CD4-positive, alpha-beta memory T cell (primary cell): ENCODE results near the gene CTDP1. TPM values are rescaled to one million over a fixed set of nuclear protein-coding genes. Genes with fewer than 3 reads are reported as not detected.

Source experiments
- CTCF ChIA-PET: fragments of 350-600 bp; sonication (Branson Sonifier 250); formaldehyde crosslinking; loops from one replicate; lab custom pipeline; 2021; ENCODE audit warnings: inconsistent platforms; ENCODE audit not compliant: partially characterized antibody; lab: Charles Lee
- POLR2A ChIA-PET: fragments of 350-600 bp; sonication (Branson Sonifier 250); formaldehyde crosslinking; loops from one replicate; lab custom pipeline; 2021; ENCODE audit not compliant: partially characterized antibody; lab: Charles Lee
- DNase-seq, 5 donors: peaks; one replicate each; pipeline versions ENCODE4 v3.0.0 to v3.0.0-alpha.2; 2020 to 2022; ENCODE audit warnings: mixed read lengths in 1 of 5
- H3K27ac ChIP-seq: one replicate; pipeline ENCODE4 v1.7.0; 2013; ENCODE audit warnings: low read depth, low read length
- H3K27me3 ChIP-seq: 2 replicates; pipeline ENCODE4 v1.7.0; 2013; ENCODE audit warnings: mild to moderate bottlenecking, low read length, moderate library complexity; ENCODE audit not compliant: insufficient read depth
- H3K36me3 ChIP-seq: 2 replicates; pipeline ENCODE4 v1.7.0; 2013; ENCODE audit warnings: mild to moderate bottlenecking, low read length, moderate library complexity; ENCODE audit not compliant: insufficient read depth
- H3K4me1 ChIP-seq: 2 replicates; pipeline ENCODE4 v1.7.0; 2013; ENCODE audit warnings: mild to moderate bottlenecking, low read length, moderate library complexity; ENCODE audit not compliant: insufficient read depth
- H3K4me3 ChIP-seq, 2 donors: one replicate each; pipeline ENCODE4 v1.7.0; 2013; ENCODE audit warnings: low read length in 2 of 2, mild to moderate bottlenecking in 1 of 2
- H3K9me3 ChIP-seq, 2 donors: one replicate each; pipeline ENCODE4 v1.7.0; 2013; ENCODE audit warnings: low read length in 2 of 2, control low read depth in 1 of 2; ENCODE audit not compliant: control insufficient read depth in 1 of 2
- H3K27ac Mint-ChIP-seq, 7 donors: one replicate each; pipeline ENCODE4 v1.8.0; 2020 to 2021; ENCODE audit warnings: mixed read lengths in 7 of 7, mild to moderate bottlenecking in 6 of 7, inconsistent platforms in 3 of 7, moderate library complexity in 3 of 7
- H3K27me3 Mint-ChIP-seq, 2 donors: one replicate each; pipeline ENCODE4 v1.8.0; 2020 to 2021; ENCODE audit warnings: mixed read lengths in 2 of 2
- H3K36me3 Mint-ChIP-seq, 2 donors: one replicate each; pipeline ENCODE4 v1.8.0; 2020 to 2021; ENCODE audit warnings: mixed read lengths in 2 of 2, inconsistent platforms in 1 of 2, mild to moderate bottlenecking in 1 of 2
- H3K4me1 Mint-ChIP-seq, 4 donors: one replicate each; pipeline ENCODE4 v1.8.0; 2020 to 2021; ENCODE audit warnings: mixed read lengths in 4 of 4, mild to moderate bottlenecking in 1 of 4
- H3K4me3 Mint-ChIP-seq, 8 donors: one replicate each; pipeline ENCODE4 v1.8.0; 2020 to 2021; ENCODE audit warnings: mixed read lengths in 8 of 8, mild to moderate bottlenecking in 7 of 8, moderate library complexity in 6 of 8, inconsistent platforms in 3 of 8
- H3K9me3 Mint-ChIP-seq, 8 donors: one replicate each; pipeline ENCODE4 v1.8.0; 2020 to 2021; ENCODE audit warnings: mixed read lengths in 8 of 8, mild to moderate bottlenecking in 5 of 8, inconsistent platforms in 3 of 8, moderate library complexity in 1 of 8
- intact Hi-C: fragments of 100-400 bp; cut with micrococcal nuclease; formaldehyde crosslinking; loops from one replicate; pipeline ENCODE4 v1.15.1; 2023
- polyA plus RNA-seq, 2 donors: library from polyadenylated mRNA; unstranded; fragments of 300-500 nt; fragmentation: Illumina TruSeq; gene quantifications; one replicate each; pipeline ENCODE4 v1.2.3, GENCODE V29; 2021
- total RNA-seq, 2 experiments: library from RNA; stranded (reverse); gene quantifications; one replicate each; pipeline ENCODE4 v1.2.3, GENCODE V29; 2021

Gene CTDP1
- total and polyA plus RNA-seq, 4 experiments from 2014 or later = 8.5 to 44.5 (median 36.4) TPM

DNA sequence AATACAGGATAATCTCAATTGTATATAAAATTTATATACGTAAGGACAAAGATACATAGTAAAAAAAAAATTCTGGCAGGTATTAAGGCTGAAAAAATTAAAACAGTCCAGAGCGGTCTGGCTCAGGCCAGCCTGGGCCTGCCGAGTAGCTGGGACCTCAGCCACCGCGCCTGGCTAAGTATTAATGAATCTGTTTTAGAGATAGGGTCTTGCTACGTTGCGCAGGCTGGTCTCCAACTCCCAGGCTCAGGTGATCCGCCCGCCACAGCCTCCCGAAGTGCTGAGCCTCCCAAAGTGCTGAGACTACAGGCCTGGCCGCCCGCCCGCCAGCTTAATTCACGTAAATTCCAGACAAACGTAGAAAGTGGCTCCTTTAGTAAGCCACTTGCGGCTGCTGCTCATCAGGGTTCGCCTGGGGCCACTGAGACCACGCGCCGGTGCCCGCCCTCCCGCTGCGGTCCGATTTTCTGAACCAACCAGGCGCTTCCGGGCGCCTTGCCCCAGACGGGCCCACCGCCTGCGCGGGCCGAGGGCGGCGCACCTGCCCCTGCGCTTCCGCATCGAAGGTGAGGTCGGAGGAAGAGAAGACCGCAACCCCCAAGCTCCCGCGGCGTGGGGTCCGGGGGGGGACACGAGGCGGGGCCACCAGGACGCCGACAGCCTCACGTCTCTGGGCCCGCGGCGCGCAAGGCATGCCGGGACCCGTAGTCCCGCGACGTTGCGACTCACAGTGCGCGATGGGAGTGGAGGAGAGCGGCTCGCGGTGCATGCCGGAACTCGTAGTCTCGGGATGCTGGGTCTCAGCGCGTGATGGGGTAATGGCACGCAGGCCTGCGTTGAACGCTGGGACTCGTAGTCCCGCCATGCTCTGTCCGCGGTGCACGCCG is 695 bp upstream of the CTDP1 start:
- DNase-seq = peak; percentile 98 to 99 (median 99)
- Mint-ChIP-seq H3K4me3 (peak overlapping the region; percentile 95 to 100 (median 98)), H3K27me3 (no peaks in the 10 kb centered on the region), H3K9me3 (peaks cover 0 to 2% (median 0%) of the 10 kb centered on the region in 8 donors), H3K36me3 (peaks cover 17 to 33% of the 10 kb centered on the region in 2 donors), H3K27ac (peak overlapping the region; percentile 99 to 100 (median 99)), H3K4me1 (peaks cover 37 to 60% (median 51%) of the 10 kb centered on the region in 4 donors)
- intact Hi-C loops = loop anchor here (1.0 to 2.0 kb wide), 6 partner anchors 156 to 355 kb away; partner anchors contain the start of genes RBFA and TXNL4A
- H3K27ac ChIP-seq = peak overlapping the region; percentile 98
- no peaks in the 10 kb centered on the region for H3K27me3 ChIP-seq
- POLR2A ChIA-PET = interaction anchor here (0.9 to 2.2 kb wide), 10 partner anchors 52 to 610 kb away, joined by 3 to 9 read pairs (median 5); partner anchors contain the start of genes ATP9B, RBFA and SLC66A2
- H3K36me3 ChIP-seq = peaks cover 4% of the 10 kb centered on the region
- H3K9me3 ChIP-seq = no peaks in the 10 kb centered on the region
- CTCF ChIA-PET = no interaction called here
- peak overlapping the region; percentile 75 to 88 for H3K4me3 ChIP-seq
- peaks cover 49% of the 10 kb centered on the region for H3K4me1 ChIP-seq

DNA sequence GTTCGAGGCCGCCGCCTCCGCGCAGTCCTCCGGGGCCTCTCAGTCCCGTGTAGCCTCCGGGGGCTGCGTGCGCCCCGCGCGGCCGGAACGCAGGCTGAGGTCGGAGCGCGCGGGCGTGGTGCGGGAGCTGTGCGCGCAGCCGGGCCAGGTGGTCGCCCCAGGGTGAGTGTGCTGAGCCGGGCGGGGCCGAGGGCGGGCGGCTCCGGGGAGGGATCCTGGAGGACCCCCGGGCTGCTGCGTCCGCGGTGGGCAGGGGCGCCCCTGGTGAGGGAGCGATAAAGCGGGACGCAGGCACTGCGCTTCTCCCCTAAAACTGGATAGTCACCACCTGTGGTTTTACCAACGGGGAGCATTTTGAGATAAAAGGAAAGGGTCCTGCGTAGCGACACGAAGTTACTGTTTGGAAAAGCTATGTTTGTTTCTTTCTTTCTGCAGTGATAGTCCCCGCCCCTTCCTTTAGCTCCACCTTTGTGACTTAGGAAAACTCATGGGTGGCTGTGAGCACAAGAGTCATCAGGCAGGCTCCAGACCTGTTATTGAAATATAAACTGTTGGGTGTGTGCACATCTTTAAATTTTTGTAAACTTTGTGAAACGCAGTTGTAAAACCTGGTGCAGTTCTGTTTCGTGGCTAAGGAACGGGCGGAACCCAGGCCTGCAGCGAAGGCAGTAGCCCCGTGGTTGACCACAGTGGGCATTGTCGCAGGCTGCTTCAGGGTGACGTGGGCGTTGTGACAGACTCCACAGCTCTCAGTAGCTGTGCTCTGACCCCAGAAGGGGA is 687 bp downstream of the CTDP1 start:
- H3K27ac ChIP-seq = peak overlapping the region; percentile 98
- ChIA-PET CTCF (no interaction called here), POLR2A (interaction anchor here (0.7 to 2.2 kb wide), 4 partner anchors 157 to 612 kb away, joined by 3 to 9 read pairs (median 4); partner anchors contain the start of gene ATP9B)
- DNase-seq = peak; percentile 37 to 69 (median 53)
- H3K4me3 Mint-ChIP-seq = peak overlapping the region; percentile 89 to 93 (median 91)
- H3K4me1 Mint-ChIP-seq = peaks cover 48 to 74% (median 64%) of the 10 kb centered on the region in 4 donors
- H3K36me3 ChIP-seq = peaks cover 4% of the 10 kb centered on the region
- peaks cover 63% of the 10 kb centered on the region for H3K4me1 ChIP-seq
- no peaks in the 10 kb centered on the region for H3K9me3 ChIP-seq
- no peaks in the 10 kb centered on the region for H3K27me3 Mint-ChIP-seq
- intact Hi-C loops = no loop called here
- H3K4me3 ChIP-seq = peak overlapping the region; percentile 67 to 88
- H3K27me3 ChIP-seq = no peaks in the 10 kb centered on the region
- H3K9me3 Mint-ChIP-seq = peaks cover 0 to 2% (median 0%) of the 10 kb centered on the region in 8 donors
- H3K36me3 Mint-ChIP-seq = peaks cover 13 to 33% of the 10 kb centered on the region in 2 donors
- H3K27ac Mint-ChIP-seq = peak overlapping the region; percentile 79 to 97 (median 94)

DNA sequence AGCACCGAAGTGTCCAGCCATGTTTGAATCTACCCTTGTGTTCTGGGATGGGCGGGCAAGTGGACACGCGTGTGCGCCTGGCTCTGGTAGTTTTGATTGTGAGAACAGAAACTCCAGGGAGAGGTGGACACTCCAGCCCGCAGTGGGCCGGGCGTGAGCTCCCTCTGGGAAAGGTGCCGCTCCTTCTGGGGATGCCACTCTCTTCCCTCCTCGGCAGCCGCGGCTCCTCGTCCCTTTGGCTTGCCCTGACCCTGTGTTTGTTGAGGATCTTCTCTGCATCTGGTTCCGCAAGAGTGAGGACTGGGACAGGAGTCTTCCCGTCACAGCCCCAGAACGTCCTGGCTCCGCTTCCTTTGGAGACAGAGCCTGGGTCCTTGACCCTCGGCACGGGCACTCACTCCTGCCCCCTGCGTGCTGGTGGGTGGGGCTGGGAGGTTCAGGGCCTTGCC is 1.3 kb downstream of the CTDP1 start:
- Mint-ChIP-seq H3K36me3 (peaks cover 8 to 32% of the 10 kb centered on the region in 2 donors), H3K27ac (peak overlapping the region; percentile 79 to 97 (median 94)), H3K4me1 (peaks cover 54 to 80% (median 69%) of the 10 kb centered on the region in 4 donors), H3K9me3 (peaks cover 0 to 2% (median 0%) of the 10 kb centered on the region in 8 donors), H3K4me3 (peak overlapping the region; percentile 89 to 93 (median 91)), H3K27me3 (no peaks in the 10 kb centered on the region)
- intact Hi-C loops = no loop called here
- peak overlapping the region; percentile 67 to 88 for H3K4me3 ChIP-seq
- ChIA-PET CTCF (no interaction called here), POLR2A (interaction anchor here (0.9 to 2.2 kb wide), 2 partner anchors 157 to 612 kb away, joined by 3 to 9 read pairs; partner anchors contain the start of gene ATP9B)
- H3K4me1 ChIP-seq = peaks cover 67% of the 10 kb centered on the region
- no peaks in the 10 kb centered on the region for H3K27me3 ChIP-seq
- H3K27ac ChIP-seq = peak overlapping the region; percentile 98
- DNase-seq = no peak
- H3K9me3 ChIP-seq = no peaks in the 10 kb centered on the region
- peaks cover 4% of the 10 kb centered on the region for H3K36me3 ChIP-seq

DNA sequence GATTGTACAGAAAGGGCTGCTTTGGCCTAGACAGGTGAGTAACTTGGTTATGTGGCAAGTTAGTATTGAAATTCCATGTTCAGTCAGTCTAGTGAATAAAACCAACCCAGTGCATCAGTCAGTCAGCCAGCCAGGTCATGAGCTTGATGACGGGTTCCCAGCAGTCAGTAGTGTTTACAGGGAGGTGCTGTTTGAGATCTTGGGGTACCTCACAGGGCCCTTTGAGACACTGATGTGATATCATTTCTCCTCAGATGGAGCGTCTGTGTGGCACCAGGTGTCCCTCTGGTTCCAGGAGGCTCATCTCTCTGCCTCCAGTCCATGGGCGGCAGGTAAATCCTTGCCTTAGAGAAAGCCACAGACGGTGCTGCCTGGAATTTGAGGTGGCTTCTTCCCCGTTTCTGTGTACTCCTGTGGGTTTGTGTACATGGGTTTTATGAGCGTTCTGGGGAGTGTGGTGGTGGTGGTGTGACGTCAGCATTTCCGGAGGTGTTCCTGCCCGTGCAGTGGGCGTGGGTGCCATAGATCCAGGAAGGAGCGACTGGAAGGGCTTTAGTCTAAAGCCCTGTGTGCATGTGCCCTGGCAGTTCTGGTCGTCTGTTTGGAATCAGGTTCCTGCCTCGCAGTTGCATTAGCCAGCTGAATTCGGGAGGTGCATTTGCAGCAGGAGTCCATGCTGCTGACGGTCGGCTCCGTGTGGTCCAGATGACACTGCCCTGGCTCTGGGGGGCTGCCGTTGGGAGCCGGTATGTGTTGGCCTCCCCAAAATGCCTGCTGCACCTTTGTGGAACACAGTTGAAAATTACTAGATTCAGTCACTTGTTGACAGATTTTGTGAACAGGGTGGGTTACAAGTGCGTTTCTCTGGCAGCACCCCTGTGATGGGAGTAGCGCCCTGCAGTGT is 2.1 kb downstream of the CTDP1 start:
- Histone ChIP-seq H3K4me3 (peak overlapping the region; percentile 67 to 88), H3K27ac (peak overlapping the region; percentile 98), H3K4me1 (peaks cover 70% of the 10 kb centered on the region), H3K27me3 (no peaks in the 10 kb centered on the region), H3K36me3 (peaks cover 4% of the 10 kb centered on the region), H3K9me3 (no peaks in the 10 kb centered on the region)
- DNase-seq = peak; percentile 67 to 87 (median 78)
- Mint-ChIP-seq H3K9me3 (peaks cover 0 to 2% (median 0%) of the 10 kb centered on the region in 8 donors), H3K4me1 (peaks cover 57 to 86% (median 73%) of the 10 kb centered on the region in 4 donors), H3K27me3 (no peaks in the 10 kb centered on the region), H3K36me3 (peaks cover 10 to 31% of the 10 kb centered on the region in 2 donors), H3K27ac (peak overlapping the region; percentile 79 to 97 (median 94)), H3K4me3 (peak overlapping the region; percentile 89 to 93 (median 91))
- intact Hi-C loops = no loop called here
- ChIA-PET POLR2A (interaction anchor here (1.4 kb wide), 1 partner anchor 306 kb away, joined by 3 read pairs; no protein-coding TSS in a partner anchor), CTCF (no interaction called here)

DNA sequence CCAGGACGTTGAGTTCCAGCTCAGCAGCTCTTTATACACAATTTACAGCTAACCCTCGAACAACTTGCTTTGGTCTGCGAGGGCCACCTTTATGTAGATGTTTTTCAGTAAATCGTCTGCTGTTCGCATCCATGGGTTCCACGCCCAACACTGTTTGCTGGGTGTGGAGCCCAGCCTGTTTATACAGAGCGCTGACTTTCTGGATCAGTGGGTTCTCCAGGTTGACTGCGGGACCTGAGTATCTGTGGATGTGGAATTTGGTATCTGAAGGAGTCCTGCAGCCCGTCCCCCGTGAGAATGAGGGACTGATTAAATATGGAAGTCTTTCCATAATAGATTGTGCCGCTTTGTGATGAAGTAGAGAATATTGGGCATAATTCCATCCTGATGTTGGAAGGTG is 2.9 kb downstream of the CTDP1 start:
- Mint-ChIP-seq H3K9me3 (peaks cover 0 to 2% (median 0%) of the 10 kb centered on the region in 8 donors), H3K27ac (peak overlapping the region; percentile 79 to 97 (median 94)), H3K4me1 (peaks cover 56 to 85% (median 68%) of the 10 kb centered on the region in 4 donors), H3K4me3 (peak overlapping the region in 7 of 8 donors; percentile 89 to 93 (median 91)), H3K27me3 (no peaks in the 10 kb centered on the region), H3K36me3 (peaks cover 8 to 29% of the 10 kb centered on the region in 2 donors)
- no peak for DNase-seq
- Histone ChIP-seq H3K9me3 (no peaks in the 10 kb centered on the region), H3K27ac (no peak overlapping the region), H3K36me3 (peaks cover 4% of the 10 kb centered on the region), H3K4me1 (peaks cover 70% of the 10 kb centered on the region), H3K27me3 (no peaks in the 10 kb centered on the region), H3K4me3 (no peak overlapping the region)
- CTCF ChIA-PET = no interaction called here
- POLR2A ChIA-PET = interaction anchor here (1.4 kb wide), 1 partner anchor 305 kb away, joined by 3 read pairs; no protein-coding TSS in a partner anchor
- intact Hi-C loops = no loop called here
